NCI-H345 treated with DMSO at 0.1 percent for 48 hours (cell line): Measurements from ENCODE around the gene EYA4.

Experiments
- DNase-seq: peaks from one replicate; lab custom pipeline; 2025; ENCODE audit not compliant: unreplicated experiment; lab: John Stamatoyannopoulos, UW

The EYA4 gene

GRCh38 chr6:133241086-133241900, at the start of gene EYA4:
EYA4 (plus strand) TSS chr6:133241357; CDS start chr6:133274781, 33,424 bp downstream.
- no peak for DNase-seq

- no peak for DNase-seq
These were observed 47.8 kb upstream of the EYA4 start for GRCh38 chr6:133193396-133193795.

GRCh38 chr6:133198725-133199124, 42.4 kb upstream of the EYA4 start:
- no peak for DNase-seq

GRCh38 chr6:133201231-133201630, 39.9 kb upstream of the EYA4 start:
- no peak for DNase-seq

- DNase-seq: no peak
These were observed 38.4 kb upstream of the EYA4 start for GRCh38 chr6:133202610-133203343.

GRCh38 chr6:133203344-133203697, 37.8 kb upstream of the EYA4 start:
- no peak for DNase-seq

GRCh38 chr6:133205304-133205703, 35.9 kb upstream of the EYA4 start:
- no peak for DNase-seq

- no peak for DNase-seq
These were observed 34.2 kb upstream of the EYA4 start for GRCh38 chr6:133206942-133207341.

- DNase-seq: no peak
These were observed 33.4 kb upstream of the EYA4 start for GRCh38 chr6:133207754-133208153.

- DNase-seq: no peak
These were observed 32.9 kb upstream of the EYA4 start for GRCh38 chr6:133208183-133208755.

- DNase-seq: no peak
These were observed 26.9 kb upstream of the EYA4 start for GRCh38 chr6:133214267-133214666.

- DNase-seq: no peak
These were observed 22.3 kb upstream of the EYA4 start for GRCh38 chr6:133218852-133219251.

GRCh38 chr6:133223452-133224029, 17.6 kb upstream of the EYA4 start:
- DNase-seq: no peak

- no peak for DNase-seq
These were observed 15.6 kb upstream of the EYA4 start for GRCh38 chr6:133225560-133225959.

- DNase-seq: no peak
These were observed 13.8 kb upstream of the EYA4 start for GRCh38 chr6:133227344-133227743.

- DNase-seq: no peak
These were observed 11.1 kb upstream of the EYA4 start for GRCh38 chr6:133230052-133230451.

- no peak for DNase-seq
These were observed 5.9 kb upstream of the EYA4 start for GRCh38 chr6:133235221-133235620.

- no peak for DNase-seq
These were observed 4.2 kb upstream of the EYA4 start for GRCh38 chr6:133236932-133237331.

GRCh38 chr6:133240511-133241085, 559 bp upstream of the EYA4 start:
- DNase-seq: no peak

- DNase-seq: no peak
These were observed 912 bp downstream of the EYA4 start for GRCh38 chr6:133241901-133242636.
